WTC11 (cell line): ENCODE data around the gene LGI4.

Experiments used
- TCF7 ChIP-seq: sonication (generic); formaldehyde crosslinking; IDR thresholded peaks from 2 replicates; pipeline ENCODE4 v1.8.0; 2022; ENCODE audit warnings: mild to moderate bottlenecking, low read depth, missing genetic modification reagents, moderate library complexity
- TEAD4 ChIP-seq: sonication (generic); formaldehyde crosslinking; IDR thresholded peaks from 2 replicates; pipeline ENCODE4 v1.8.0; 2022; ENCODE audit warnings: mild to moderate bottlenecking, missing genetic modification reagents
- TF ChIP-seq, protein P1 (sequence below): sonication (generic); formaldehyde crosslinking; IDR thresholded peaks from 2 replicates; pipeline ENCODE4 v1.8.1; 2023; ENCODE audit warnings: mild to moderate bottlenecking, missing genetic modification reagents, moderate library complexity
- TF ChIP-seq, protein P2 (sequence below): fragments of 200-600 bp; IDR thresholded peaks from 2 replicates; pipeline ENCODE4 v1.8.0; 2022; ENCODE audit warnings: antibody characterized with exemption
- TF ChIP-seq, protein P3 (sequence below): sonication (generic); formaldehyde crosslinking; IDR thresholded peaks from 2 replicates; pipeline ENCODE4 v1.8.1; 2022; ENCODE audit warnings: low read depth, mild to moderate bottlenecking, moderate library complexity, missing genetic modification reagents, borderline replicate concordance
- TF ChIP-seq, protein P4 (sequence below): sonication (generic); formaldehyde crosslinking; IDR thresholded peaks from 2 replicates; pipeline ENCODE4 v1.8.1; 2023; ENCODE audit warnings: mild to moderate bottlenecking, missing genetic modification reagents
- TF ChIP-seq, protein P5 (sequence below): sonication (generic); formaldehyde crosslinking; IDR thresholded peaks from 2 replicates; pipeline ENCODE4 v1.8.0; 2022; ENCODE audit warnings: mild to moderate bottlenecking, missing genetic modification reagents

DNA sequence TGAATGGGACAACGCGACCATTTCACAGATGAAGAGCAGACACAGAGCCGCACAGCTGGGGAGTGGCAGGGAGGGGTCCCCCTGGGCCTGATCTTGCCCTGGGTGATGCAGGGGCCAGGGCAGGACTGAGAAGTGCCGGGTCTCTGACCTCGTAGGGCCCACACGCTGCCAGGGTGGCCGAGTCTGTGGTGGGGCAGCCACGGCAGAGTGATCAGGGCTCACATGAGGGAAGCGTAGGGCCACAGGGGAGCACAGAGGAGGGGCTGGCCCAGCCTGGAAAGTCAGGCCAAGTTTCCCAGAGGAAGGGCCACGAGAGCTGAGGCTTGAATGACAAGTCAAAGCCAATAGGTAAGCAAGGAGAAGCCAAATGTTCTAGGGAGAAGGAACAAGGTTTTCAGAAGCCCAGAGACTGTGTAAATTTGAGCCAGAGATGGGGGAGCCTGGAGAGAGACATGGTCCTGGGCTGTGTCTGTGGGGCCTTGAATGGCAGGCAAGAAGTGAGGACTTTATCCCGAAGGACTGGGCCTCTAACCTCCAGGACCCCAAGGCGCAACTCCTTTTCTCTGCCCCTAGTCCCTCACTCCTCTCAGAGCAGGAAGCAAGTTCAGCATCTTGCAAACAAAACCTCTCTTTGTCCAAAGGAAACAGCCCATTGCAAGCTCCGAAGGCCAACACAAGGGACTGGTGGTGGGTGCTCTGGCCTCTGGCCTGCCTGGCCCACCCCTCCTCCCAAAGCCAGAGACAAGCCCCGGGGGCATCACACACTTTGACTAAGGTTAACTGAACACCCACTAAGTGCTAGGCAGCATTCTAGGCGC lies 51.0 kb downstream of the LGI4 start:
- TF ChIP-seq, protein P1, sequence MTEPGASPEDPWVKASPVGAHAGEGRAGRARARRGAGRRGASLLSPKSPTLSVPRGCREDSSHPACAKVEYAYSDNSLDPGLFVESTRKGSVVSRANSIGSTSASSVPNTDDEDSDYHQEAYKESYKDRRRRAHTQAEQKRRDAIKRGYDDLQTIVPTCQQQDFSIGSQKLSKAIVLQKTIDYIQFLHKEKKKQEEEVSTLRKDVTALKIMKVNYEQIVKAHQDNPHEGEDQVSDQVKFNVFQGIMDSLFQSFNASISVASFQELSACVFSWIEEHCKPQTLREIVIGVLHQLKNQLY (CRISPR knock-in tag) = no peak
- TF ChIP-seq, protein P2, sequence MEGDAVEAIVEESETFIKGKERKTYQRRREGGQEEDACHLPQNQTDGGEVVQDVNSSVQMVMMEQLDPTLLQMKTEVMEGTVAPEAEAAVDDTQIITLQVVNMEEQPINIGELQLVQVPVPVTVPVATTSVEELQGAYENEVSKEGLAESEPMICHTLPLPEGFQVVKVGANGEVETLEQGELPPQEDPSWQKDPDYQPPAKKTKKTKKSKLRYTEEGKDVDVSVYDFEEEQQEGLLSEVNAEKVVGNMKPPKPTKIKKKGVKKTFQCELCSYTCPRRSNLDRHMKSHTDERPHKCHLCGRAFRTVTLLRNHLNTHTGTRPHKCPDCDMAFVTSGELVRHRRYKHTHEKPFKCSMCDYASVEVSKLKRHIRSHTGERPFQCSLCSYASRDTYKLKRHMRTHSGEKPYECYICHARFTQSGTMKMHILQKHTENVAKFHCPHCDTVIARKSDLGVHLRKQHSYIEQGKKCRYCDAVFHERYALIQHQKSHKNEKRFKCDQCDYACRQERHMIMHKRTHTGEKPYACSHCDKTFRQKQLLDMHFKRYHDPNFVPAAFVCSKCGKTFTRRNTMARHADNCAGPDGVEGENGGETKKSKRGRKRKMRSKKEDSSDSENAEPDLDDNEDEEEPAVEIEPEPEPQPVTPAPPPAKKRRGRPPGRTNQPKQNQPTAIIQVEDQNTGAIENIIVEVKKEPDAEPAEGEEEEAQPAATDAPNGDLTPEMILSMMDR = no peak
- no peak for TF ChIP-seq TEAD4
- TF ChIP-seq, protein P3, sequence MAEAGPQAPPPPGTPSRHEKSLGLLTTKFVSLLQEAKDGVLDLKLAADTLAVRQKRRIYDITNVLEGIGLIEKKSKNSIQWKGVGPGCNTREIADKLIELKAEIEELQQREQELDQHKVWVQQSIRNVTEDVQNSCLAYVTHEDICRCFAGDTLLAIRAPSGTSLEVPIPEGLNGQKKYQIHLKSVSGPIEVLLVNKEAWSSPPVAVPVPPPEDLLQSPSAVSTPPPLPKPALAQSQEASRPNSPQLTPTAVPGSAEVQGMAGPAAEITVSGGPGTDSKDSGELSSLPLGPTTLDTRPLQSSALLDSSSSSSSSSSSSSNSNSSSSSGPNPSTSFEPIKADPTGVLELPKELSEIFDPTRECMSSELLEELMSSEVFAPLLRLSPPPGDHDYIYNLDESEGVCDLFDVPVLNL = no peak
- TF ChIP-seq, protein P4, sequence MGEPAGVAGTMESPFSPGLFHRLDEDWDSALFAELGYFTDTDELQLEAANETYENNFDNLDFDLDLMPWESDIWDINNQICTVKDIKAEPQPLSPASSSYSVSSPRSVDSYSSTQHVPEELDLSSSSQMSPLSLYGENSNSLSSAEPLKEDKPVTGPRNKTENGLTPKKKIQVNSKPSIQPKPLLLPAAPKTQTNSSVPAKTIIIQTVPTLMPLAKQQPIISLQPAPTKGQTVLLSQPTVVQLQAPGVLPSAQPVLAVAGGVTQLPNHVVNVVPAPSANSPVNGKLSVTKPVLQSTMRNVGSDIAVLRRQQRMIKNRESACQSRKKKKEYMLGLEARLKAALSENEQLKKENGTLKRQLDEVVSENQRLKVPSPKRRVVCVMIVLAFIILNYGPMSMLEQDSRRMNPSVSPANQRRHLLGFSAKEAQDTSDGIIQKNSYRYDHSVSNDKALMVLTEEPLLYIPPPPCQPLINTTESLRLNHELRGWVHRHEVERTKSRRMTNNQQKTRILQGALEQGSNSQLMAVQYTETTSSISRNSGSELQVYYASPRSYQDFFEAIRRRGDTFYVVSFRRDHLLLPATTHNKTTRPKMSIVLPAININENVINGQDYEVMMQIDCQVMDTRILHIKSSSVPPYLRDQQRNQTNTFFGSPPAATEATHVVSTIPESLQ = no peak
- no peak for TF ChIP-seq TCF7 (CRISPR knock-in tag)
- TF ChIP-seq, protein P5, sequence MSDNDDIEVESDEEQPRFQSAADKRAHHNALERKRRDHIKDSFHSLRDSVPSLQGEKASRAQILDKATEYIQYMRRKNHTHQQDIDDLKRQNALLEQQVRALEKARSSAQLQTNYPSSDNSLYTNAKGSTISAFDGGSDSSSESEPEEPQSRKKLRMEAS (CRISPR knock-in tag) = no peak
